EH (cell line): Measurements from ENCODE around the gene PTTG1.

ENCODE experiments used
- DNase-seq: peaks from one replicate; pipeline ENCODE4 v3.0.0-alpha.2; 2015; ENCODE audit warnings: low read depth

The PTTG1 gene

DNA sequence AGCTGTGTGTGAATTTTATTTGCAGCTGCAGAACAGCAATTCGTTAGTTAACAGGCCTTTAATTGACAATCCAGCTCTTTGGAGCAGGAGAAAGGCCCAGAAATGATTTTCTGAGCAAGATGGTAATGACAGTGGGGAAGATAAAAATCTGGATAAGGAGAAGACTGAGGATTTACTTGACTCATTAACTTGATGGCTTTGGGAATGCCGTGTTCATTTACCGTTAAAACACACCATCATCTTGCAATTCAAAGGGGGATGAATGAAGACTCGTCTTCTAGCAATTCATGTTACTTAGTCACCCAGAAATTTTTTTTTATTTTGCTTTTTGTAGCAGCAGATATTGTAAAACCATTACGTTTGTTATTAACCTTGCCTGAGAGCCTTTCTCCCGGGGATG lies 52.0 kb downstream of the PTTG1 start:
- no peak for DNase-seq

- DNase-seq: no peak
Measured at GRCh38 chr5:160474084-160474483, 52.4 kb downstream of the PTTG1 start.

GRCh38 chr5:160475864-160476438 lies 54.3 kb downstream of the PTTG1 start:
- DNase-seq: no peak

- no peak for DNase-seq
Measured at GRCh38 chr5:160477266-160477970, 55.8 kb downstream of the PTTG1 start.

GRCh38 chr5:160478163-160478562 lies 56.5 kb downstream of the PTTG1 start:
- DNase-seq: no peak
